GM21717 (cell line): ENCODE data around the gene ELP2.
"Not testable (repeated sequence)": the region's sequence is repeated elsewhere in the genome, so short reads cannot be mapped to it uniquely, and the experiment has no call there.

Experiments used
- ATAC-seq: cut with Tn5 transposase; IDR thresholded peaks from one replicate; pipeline ENCODE4 v1.9.1; 2021; ENCODE audit warnings: mild to moderate bottlenecking, moderate library complexity; ENCODE audit not compliant: unreplicated experiment

The ELP2 gene

GRCh38 chr18:36116771-36117170, 12.9 kb upstream of the ELP2 start:
- not testable (repeated sequence) for ATAC-seq

- no peak for ATAC-seq
Measured at GRCh38 chr18:36120297-36120696, 9.4 kb upstream of the ELP2 start.

DNA sequence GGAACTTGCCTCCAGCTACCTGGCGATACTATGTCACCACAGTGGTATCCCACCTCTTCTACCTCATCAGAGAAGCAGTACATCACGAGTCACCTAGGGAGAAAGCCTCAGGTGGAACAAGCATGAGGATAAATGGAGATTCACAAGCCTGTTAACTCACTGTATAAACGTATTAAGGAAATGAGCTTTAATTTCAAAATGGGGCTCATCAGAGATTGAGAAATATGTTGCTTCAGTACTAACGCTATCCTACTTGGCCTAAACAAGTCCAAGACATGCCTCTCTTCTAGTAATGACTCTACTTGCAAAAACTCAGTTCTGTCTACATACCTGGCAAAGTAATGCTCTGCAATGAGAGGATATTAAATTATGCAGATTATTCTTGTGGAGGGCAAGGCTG, 4.9 kb upstream of the ELP2 start:
- ATAC-seq: no peak

GRCh38 chr18:36126668-36127067, 3.0 kb upstream of the ELP2 start:
- no peak for ATAC-seq

DNA sequence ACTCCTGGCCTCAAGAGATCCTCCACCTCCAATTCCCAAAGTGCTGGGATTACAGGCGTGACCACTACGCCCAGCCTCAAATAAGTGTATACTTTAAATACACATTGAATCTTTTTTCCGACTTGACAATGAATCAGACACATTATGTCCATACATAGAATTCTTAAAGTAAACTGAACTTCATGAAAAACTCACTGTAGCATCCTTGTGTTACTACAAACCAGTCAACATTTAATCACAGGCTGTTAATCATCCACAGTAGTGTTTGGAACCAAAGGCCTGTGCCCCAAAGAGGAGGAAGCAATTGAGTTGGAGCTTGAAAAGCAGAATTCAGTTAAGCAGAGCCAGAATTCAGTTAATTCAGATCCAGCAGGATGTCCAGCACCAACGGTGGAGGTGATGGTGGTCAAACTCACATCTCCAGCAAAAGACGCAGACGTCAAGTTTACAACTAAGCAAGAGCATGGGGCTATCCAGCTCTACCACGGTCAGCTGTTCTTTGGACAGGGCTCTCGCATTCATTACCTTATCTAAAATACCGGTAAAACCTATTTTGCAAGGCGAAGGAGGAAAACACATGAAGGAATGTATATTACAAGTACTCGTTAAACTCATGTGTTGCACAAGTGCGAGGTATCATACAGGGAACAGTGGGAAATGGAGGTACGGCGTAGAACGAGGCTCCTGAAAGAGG, 1.7 kb upstream of the ELP2 start:
- no peak for ATAC-seq

GRCh38 chr18:36128530-36128870, 1.2 kb upstream of the ELP2 start:
- no peak for ATAC-seq

- peak; percentile 23 for ATAC-seq
Measured at GRCh38 chr18:36128907-36129299, 796 bp upstream of the ELP2 start.

DNA sequence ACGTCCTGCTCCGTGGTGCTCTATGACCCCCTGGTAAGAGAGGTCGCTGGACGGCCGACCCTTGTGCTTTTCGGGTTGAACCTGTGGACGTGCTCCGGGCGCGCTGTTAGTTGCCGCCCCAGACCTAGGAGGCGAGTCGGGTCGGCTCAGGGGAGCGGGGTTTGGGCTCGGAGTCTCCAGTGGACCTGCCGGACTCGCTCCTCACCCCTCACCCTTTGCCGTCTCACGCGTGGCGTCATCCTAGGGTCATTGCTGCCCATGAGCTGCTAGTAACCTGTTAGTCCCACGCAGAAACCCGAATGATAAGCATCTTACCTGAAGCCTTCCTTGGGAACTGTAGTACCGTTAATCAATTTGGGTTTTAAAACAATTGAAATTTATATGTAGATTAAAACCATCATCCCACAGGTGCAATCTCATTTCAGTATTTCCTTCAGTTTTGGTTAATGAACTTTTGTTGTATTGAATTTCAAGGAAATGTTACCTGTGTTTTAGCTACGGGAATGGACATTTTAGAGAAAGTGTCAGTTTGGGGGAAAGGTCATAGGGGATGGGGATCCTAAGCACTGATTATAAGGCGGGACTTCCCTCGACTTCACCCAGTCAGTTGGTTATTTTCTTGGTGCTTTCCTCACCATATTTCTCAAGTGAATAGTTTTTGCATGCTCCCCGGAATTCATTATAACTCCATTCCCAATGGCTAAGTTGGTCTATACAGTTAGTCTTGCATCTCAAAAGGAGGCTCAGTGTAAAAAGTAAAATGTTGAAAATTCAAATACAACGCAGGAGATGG, 536 bp downstream of the ELP2 start:
- ATAC-seq: peak; percentile 21

DNA sequence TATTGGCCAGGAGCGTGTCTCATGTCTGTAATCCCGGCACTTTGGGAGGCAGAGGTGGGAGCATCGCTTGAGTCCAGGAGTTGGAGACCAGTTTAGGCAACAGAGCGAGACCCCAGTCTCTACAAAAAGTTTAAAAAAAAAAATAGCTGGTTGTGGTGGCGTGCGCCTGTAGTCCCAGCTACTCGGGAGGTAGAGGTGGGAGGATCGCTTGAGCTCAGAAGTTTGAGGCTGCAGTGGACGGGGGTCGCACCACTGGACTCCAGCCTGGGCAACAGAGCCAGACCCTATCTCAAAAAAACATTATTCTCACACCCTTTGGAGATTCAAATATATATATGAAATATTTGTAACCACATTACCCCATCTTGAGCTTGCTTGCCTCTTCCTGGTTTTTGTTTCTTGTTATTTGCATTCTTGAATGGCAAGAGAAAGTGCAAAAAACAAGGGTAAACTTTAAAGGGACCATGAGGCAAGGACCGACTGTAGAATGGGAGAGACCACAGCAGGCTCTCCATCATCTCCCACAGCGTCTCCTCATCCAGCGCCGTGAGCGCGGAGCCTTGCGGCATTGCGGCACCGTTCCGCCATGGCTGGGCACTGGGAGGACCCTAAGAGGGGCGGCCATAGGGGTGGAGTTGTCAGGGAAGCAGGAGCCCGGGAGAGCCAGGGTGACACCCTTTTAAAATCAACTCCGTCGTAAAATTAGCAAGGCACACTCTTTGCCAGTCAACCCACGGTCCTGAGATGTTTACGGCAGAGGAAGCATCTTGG, 1.4 kb downstream of the ELP2 start:
- no peak for ATAC-seq

GRCh38 chr18:36131692-36132483, 2.2 kb downstream of the ELP2 start:
- ATAC-seq: no peak

- ATAC-seq: no peak
Measured at GRCh38 chr18:36132756-36133155, 3.1 kb downstream of the ELP2 start.

- ATAC-seq: no peak
Measured at GRCh38 chr18:36135264-36135663, 5.6 kb downstream of the ELP2 start.

DNA sequence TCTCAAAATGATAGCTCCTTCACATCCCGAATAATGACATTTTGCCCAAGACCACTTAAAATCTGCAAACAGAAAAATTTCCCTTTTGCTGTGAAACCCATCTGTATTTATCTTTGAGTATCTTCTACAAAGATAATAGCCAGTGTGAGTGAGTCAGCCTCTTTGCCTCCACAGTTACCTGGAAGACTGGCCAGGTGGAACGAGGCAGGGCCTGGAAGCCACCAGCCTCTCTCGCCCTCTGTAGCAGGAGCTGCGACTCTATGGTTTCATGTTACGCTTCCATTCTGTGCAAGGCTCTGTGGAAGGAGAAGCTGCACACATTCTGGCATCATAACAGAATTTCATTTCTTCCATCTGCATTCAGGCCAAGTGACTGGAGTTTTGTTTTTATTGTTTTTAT, 9.5 kb downstream of the ELP2 start:
- ATAC-seq: no peak

- no peak for ATAC-seq
Measured at GRCh38 chr18:36141576-36141975, 11.9 kb downstream of the ELP2 start.

DNA sequence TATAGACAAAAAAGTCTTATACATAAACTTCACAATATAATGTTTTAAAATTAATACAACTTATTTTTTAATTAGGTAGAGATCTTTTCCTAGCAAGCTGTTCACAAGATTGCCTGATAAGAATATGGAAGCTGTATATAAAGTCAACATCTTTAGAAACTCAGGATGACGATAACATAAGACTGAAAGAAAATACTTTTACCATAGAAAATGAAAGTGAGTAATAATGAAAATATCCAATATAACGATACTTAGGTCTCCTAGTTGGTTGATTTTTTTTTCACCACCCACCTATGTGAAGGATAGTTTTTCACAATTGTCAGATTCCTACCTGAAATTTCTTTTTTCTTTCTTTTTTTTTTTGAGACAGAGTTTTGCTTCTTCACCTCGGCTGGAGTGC, 13.1 kb downstream of the ELP2 start:
- ATAC-seq: no peak

GRCh38 chr18:36143391-36143790, 13.7 kb downstream of the ELP2 start:
- ATAC-seq: no peak

DNA sequence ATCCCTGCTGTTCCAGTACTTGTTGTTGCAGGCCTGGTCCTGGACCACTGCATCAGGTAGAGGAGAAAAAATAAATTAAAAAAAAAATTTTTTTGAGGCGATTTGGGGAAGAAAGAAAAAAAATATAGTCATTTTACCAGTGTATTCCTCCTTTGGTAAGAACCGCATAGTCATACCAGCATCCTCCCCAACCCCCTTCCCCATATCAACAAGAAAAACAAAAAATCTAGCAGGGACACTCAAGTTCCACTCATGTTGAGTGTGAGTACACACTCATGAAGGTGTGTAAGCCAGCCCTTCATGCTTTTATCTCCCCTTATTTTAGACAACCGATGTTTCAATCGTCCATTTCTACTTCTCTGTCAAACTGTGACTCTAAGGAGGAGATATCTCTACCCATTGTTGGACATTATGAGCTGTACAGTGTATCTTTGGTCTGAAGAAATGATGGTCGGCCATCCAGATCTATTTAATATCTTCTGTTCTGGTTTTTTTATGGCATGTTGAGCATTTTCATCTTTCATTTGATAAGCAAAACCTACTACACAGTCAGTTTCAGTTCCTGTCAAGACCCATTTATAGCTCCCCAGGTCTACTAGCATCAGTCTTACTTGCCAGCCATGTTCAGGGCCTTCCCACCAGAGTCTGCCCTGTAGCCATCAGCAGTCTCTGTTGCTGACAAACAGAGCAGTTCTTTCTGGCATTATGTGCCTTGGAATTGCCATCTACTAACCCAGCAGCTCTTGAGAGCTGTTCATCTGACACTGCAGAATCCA, 20.0 kb downstream of the ELP2 start:
- ATAC-seq: peak; percentile 99

GRCh38 chr18:36152781-36153180, 23.1 kb downstream of the ELP2 start:
- ATAC-seq: no peak

DNA sequence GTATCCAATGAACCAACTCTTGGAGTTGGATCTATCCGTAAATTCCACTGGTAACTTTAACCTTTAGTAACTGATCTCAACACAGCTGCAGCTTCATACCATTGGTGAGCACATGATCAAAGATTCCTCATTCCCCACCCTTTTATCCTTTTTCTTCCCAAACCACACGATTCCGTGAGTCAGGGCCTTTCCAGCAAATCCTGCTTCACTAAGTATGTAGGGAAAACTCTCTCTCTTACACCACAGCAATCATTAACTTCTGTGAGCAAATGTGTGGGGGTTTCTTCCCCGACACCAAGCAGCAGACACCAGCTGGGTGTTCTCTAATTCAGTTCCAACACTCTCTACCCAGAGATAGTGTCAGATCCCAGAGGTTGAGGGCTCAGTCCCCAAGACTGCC, 23.5 kb downstream of the ELP2 start:
- ATAC-seq: no peak

DNA sequence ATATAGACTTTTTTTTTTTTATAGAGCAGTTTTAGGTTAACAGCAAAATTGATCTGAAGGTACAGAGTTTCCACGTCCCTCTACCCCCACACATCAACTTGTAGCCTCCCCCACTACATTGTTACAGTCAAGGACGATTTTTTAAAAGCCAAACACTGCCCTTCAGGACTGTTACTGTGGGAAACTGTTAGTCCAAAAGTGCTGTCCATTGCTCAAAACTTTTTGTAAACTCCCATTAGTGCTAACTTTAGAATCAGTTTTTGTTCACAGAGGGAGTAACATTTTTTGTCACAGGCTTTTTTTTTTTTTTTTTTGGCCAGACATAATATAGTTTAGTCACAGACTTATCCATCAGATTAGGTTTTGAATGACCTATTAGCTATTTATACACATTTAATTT, 24.1 kb downstream of the ELP2 start:
- no peak for ATAC-seq
